Left lung (tissue), 10 donors: ENCODE data around the gene STK36. TPM values are rescaled to one million over a fixed set of nuclear protein-coding genes. Genes with fewer than 3 reads are reported as not detected.
A peak's percentile ranks its signal among the peaks of the same experiment; 100 is the strongest.

Source experiments
- ATAC-seq: fragments of 200-7000 bp; cut with Tn5 transposase; one replicate; pipeline ENCODE4 v1.9.1; 2020; ENCODE audit warnings: moderate library complexity
- DNase-seq, 4 donors: peaks; one replicate each; pipeline ENCODE4 v3.0.0-alpha.2; 2013 to 2020
- H3K27ac ChIP-seq, 2 donors: fragments of 200-600 bp; sonication (generic) in 1 of 2; one replicate each; pipeline versions ENCODE4 v1.5.0 to v1.8.0; 2020 to 2021
- H3K27me3 ChIP-seq, 2 donors: fragments of 200-600 bp; sonication (generic) in 1 of 2; one replicate each; pipeline versions ENCODE4 v1.5.0 to v1.8.0; 2020 to 2021
- H3K36me3 ChIP-seq, 2 donors: fragments of 200-600 bp; sonication (generic) in 1 of 2; one replicate each; pipeline versions ENCODE4 v1.5.0 to v1.8.0; 2020 to 2021
- H3K4me1 ChIP-seq, 2 donors: fragments of 200-600 bp; one replicate each; pipeline ENCODE4 v1.8.0; 2021
- H3K4me3 ChIP-seq, 2 donors: fragments of 200-600 bp; sonication (generic) in 1 of 2; one replicate each; pipeline versions ENCODE4 v1.5.0 to v1.8.0; 2020 to 2021; ENCODE audit warnings: mild to moderate bottlenecking in 1 of 2
- H3K9me3 ChIP-seq, 2 donors: fragments of 200-600 bp; sonication (generic) in 1 of 2; one replicate each; pipeline versions ENCODE4 v1.5.0 to v1.8.0; 2020 to 2021
- intact Hi-C, 2 donors: fragments of 100-400 bp; cut with DNase I; formaldehyde crosslinking; loops; one replicate each; pipeline versions ENCODE4 v1.11.2 to v1.14.2; 2022
- polyA plus RNA-seq, 6 donors: library from polyadenylated mRNA; unstranded; fragments of 120-200 nt; gene quantifications; one replicate each; pipeline ENCODE4 v1.2.1, GENCODE V29; 2013; ENCODE audit not compliant: insufficient read length in 6 of 6
- total RNA-seq, 2 donors: library from RNA; stranded (reverse); fragmentation: NEBNext Ultra II Directional; extraction: Animal tissue kit (Norgen Biotek cat#: 25700); gene quantifications; one replicate each; pipeline ENCODE4 v1.2.1, GENCODE V29; 2021
- TF ChIP-seq, protein P1 (sequence below), 2 donors: fragments of 200-600 bp; sonication (generic) in 1 of 2; IDR thresholded peaks; one replicate each; pipeline versions ENCODE4 v1.5.0 to v1.8.0; 2021; ENCODE audit warnings: antibody characterized with exemption in 2 of 2
- donor health status: DM: no; HTN: yes; CAD: no.
- donor health status: DM: no; HTN: no; CAD: no.

Gene STK36
- total and polyA plus RNA-seq, 8 donors: 40.1 to 112 (median 94.9) TPM

DNA sequence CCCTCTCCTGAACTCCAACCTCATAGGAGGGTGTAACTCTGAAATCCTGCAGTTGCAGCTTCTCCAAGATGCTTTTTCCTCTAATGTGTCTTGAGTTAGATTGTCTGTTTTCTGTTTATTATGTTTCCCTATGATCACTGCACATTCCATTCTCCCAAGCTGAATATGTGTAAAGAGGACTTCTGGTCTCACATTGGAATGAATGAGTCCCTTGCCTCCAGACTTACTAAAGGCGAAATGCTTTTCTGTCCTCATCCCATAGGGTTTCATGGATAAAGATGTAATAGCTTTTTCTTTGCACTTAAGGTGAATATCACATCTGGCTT is 74.5 kb downstream of the STK36 start:
- DNase-seq (no peak), ATAC-seq (no peak)
- no peak overlapping the region for H3K27ac ChIP-seq
- H3K9me3 ChIP-seq: no peaks in the 10 kb centered on the region
- intact Hi-C loops: no loop called here
- peaks cover 0 to 80% of the 10 kb centered on the region in 2 donors for H3K36me3 ChIP-seq
- no peak overlapping the region for H3K4me3 ChIP-seq
- TF ChIP-seq, protein P1, sequence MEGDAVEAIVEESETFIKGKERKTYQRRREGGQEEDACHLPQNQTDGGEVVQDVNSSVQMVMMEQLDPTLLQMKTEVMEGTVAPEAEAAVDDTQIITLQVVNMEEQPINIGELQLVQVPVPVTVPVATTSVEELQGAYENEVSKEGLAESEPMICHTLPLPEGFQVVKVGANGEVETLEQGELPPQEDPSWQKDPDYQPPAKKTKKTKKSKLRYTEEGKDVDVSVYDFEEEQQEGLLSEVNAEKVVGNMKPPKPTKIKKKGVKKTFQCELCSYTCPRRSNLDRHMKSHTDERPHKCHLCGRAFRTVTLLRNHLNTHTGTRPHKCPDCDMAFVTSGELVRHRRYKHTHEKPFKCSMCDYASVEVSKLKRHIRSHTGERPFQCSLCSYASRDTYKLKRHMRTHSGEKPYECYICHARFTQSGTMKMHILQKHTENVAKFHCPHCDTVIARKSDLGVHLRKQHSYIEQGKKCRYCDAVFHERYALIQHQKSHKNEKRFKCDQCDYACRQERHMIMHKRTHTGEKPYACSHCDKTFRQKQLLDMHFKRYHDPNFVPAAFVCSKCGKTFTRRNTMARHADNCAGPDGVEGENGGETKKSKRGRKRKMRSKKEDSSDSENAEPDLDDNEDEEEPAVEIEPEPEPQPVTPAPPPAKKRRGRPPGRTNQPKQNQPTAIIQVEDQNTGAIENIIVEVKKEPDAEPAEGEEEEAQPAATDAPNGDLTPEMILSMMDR (IDR thresholded peaks at IDR 0.05): no peak
- no peaks in the 10 kb centered on the region for H3K27me3 ChIP-seq
- peaks cover 0 to 50% of the 10 kb centered on the region in 2 donors for H3K4me1 ChIP-seq

DNA sequence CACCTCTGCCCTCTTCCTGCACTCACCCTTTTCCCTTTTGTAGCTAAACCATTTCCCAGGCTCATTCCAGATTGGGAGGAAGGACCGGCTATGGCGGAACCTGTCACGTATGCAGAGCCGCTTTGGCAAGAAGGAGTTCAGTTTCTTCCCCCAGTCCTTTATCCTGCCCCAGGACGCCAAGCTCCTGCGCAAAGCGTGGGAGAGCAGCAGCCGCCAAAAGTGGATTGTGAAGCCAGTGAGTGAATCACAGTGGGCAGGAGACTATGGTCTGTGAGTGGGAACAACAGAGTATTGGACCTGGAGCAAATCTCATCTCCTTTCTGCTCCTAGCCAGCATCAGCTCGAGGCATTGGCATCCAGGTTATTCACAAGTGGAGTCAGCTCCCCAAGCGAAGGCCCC is 75.1 kb downstream of the STK36 start:
- Histone ChIP-seq H3K4me3 (no peak overlapping the region), H3K27ac (no peak overlapping the region), H3K4me1 (peaks cover 0 to 50% of the 10 kb centered on the region in 2 donors), H3K9me3 (no peaks in the 10 kb centered on the region), H3K27me3 (no peaks in the 10 kb centered on the region), H3K36me3 (peaks cover 0 to 80% of the 10 kb centered on the region in 2 donors)
- no peak for ATAC-seq
- DNase-seq: no peak
- intact Hi-C loops: no loop called here
- TF ChIP-seq, protein P1 (IDR thresholded peaks at IDR 0.05): no peak

DNA sequence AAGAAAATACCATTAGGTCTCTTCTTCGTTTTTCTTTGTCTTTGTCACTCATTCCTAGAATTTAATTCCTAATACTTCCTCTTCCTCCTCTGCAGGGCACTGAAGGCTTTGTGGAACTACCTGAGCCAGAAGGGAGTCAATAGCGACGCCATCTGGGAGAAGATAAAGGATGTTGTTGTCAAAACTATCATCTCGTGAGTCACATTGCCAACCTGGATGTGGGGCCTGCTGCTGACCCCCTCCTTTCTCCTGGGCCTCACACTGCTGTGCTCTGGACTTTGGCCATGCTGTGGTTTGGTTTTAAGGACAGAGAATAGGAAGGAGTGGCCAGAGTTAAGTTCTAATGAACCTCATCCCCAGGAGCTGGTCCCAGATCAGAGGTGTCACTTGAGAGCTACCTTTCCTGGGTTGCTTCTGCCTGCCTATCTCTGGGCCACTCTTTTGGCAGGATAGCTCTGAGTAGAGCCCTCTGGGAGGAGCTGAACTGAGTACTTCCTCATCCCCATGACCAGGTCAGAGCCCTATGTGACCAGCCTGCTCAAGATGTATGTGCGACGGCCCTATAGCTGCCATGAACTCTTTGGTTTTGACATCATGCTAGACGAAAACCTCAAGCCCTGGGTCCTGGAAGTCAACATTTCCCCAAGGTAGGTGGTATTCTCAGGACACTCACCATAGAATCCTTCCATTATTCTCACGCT is 77.0 kb downstream of the STK36 start:
- ATAC-seq (peak; percentile 39), DNase-seq (no peak)
- Histone ChIP-seq H3K27ac (peak overlapping the region in 1 of 2 donors; percentile 8), H3K27me3 (no peaks in the 10 kb centered on the region), H3K36me3 (peaks cover 0 to 90% of the 10 kb centered on the region in 2 donors), H3K4me3 (no peak overlapping the region), H3K9me3 (no peaks in the 10 kb centered on the region), H3K4me1 (peaks cover 0 to 39% of the 10 kb centered on the region in 2 donors)
- TF ChIP-seq, protein P1 (IDR thresholded peaks at IDR 0.05): no peak
- intact Hi-C loops: no loop called here

Other genes starting within 250 kb of the STK36 start
- 10 to 100 TPM; 13.0 to 16.5 TPM for gene USP37, start 103.7 kb upstream of the STK36 start, total RNA-seq
- 10 to 100 TPM; 16.3 to 21.9 (median 19.7) TPM for gene USP37, start 103.7 kb upstream of the STK36 start, polyA plus RNA-seq
- 10 to 100 TPM; 33.8 to 44.1 TPM for gene CNOT9, start 103.2 kb upstream of the STK36 start, total RNA-seq
- 10 to 100 TPM; 54.2 to 69.1 (median 57.3) TPM for gene CNOT9, start 103.2 kb upstream of the STK36 start, polyA plus RNA-seq
- 1 to 10 TPM in 1 of 2 donors, under 1 TPM in 1; 0.89 to 1.5 TPM for gene PLCD4, start 64.2 kb upstream of the STK36 start, total RNA-seq
- gene PLCD4, start 64.2 kb upstream of the STK36 start, polyA plus RNA-seq: 10 to 100 TPM in 4 of 6 donors, 1 to 10 TPM in 2; 10.0 to 13.5 (median 11.4) TPM
- 10 to 100 TPM; 23.8 to 26.3 TPM for gene ZNF142, start 12.5 kb upstream of the STK36 start, total RNA-seq
- 10 to 100 TPM; 17.0 to 22.3 (median 18.5) TPM for gene ZNF142, start 12.5 kb upstream of the STK36 start, polyA plus RNA-seq
- gene BCS1L, start 12.4 kb upstream of the STK36 start, total RNA-seq: 10 to 100 TPM; 27.1 to 52.2 TPM
- gene BCS1L, start 12.4 kb upstream of the STK36 start, polyA plus RNA-seq: 10 to 100 TPM; 50.7 to 59.6 (median 55.5) TPM
- 10 to 100 TPM; 15.5 to 19.3 TPM for gene RNF25, start 84 bp upstream of the STK36 start, total RNA-seq
- 10 to 100 TPM; 36.5 to 40.8 (median 38.2) TPM for gene RNF25, start 84 bp upstream of the STK36 start, polyA plus RNA-seq
- 10 to 100 TPM; 26.0 to 38.4 TPM for gene TTLL4, start 38.7 kb downstream of the STK36 start, total RNA-seq
- gene TTLL4, start 38.7 kb downstream of the STK36 start, polyA plus RNA-seq: 10 to 100 TPM; 34.0 to 52.0 (median 43.0) TPM
- 10 to 100 TPM; 77.9 to 95.9 TPM for gene CYP27A1, start 110.1 kb downstream of the STK36 start, total RNA-seq
- 10 to 100 TPM; 24.3 to 32.3 (median 29.1) TPM for gene CYP27A1, start 110.1 kb downstream of the STK36 start, polyA plus RNA-seq
- gene PRKAG3, start 159.7 kb downstream of the STK36 start, total RNA-seq: not detected
- gene PRKAG3, start 159.7 kb downstream of the STK36 start, polyA plus RNA-seq: under 1 TPM in 1 of 6 donors, not detected in 5; 0.08 TPM
- gene WNT6, start 187.7 kb downstream of the STK36 start, total RNA-seq: not detected
- gene WNT6, start 187.7 kb downstream of the STK36 start, polyA plus RNA-seq: under 1 TPM in 1 of 6 donors, not detected in 5; 0.07 TPM
- gene WNT10A, start 208.8 kb downstream of the STK36 start, total RNA-seq: 1 to 10 TPM in 1 of 2 donors, under 1 TPM in 1; 0.47 to 1.1 TPM
- under 1 TPM in 5 of 6 donors, not detected in 1; 0.17 to 0.40 (median 0.32) TPM for gene WNT10A, start 208.8 kb downstream of the STK36 start, polyA plus RNA-seq